Liver (tissue), 9 donors: ENCODE data around the gene TAPT1. TPM values are rescaled to one million over a fixed set of nuclear protein-coding genes. Genes with fewer than 3 reads are reported as not detected.

Source experiments
- DNase-seq: peaks from one replicate; pipeline ENCODE4 v3.0.0-alpha.2; 2017; ENCODE audit warnings: low spot score
- H3K27ac ChIP-seq, 2 donors: one replicate each; pipeline ENCODE4 v1.7.0; 2013; ENCODE audit warnings: inconsistent platforms in 2 of 2, low read length in 2 of 2, control low read depth in 1 of 2, low read depth in 1 of 2, mild to moderate bottlenecking in 1 of 2
- H3K27me3 ChIP-seq, 4 donors: one replicate each; pipeline versions ENCODE4 v1.6.1 to v1.7.0; 2013; ENCODE audit warnings: low read length in 3 of 4, inconsistent platforms in 1 of 4, mild to moderate bottlenecking in 1 of 4, moderate library complexity in 1 of 4; ENCODE audit not compliant: control insufficient read depth in 4 of 4, insufficient read depth in 4 of 4
- H3K36me3 ChIP-seq, 4 donors: one replicate each; pipeline versions ENCODE4 v1.6.1 to v1.7.0; 2013; ENCODE audit warnings: low read length in 3 of 4, mild to moderate bottlenecking in 3 of 4, low read depth in 1 of 4, moderate library complexity in 1 of 4; ENCODE audit not compliant: control insufficient read depth in 4 of 4, insufficient read depth in 3 of 4
- H3K4me1 ChIP-seq, 4 donors: one replicate each; pipeline versions ENCODE4 v1.6.1 to v1.7.0; 2013; ENCODE audit warnings: low read length in 3 of 4, mild to moderate bottlenecking in 3 of 4, moderate library complexity in 1 of 4; ENCODE audit not compliant: control insufficient read depth in 4 of 4, insufficient read depth in 4 of 4
- H3K4me3 ChIP-seq, 3 donors: one replicate each; pipeline versions ENCODE4 v1.6.1 to v1.7.0; 2013; ENCODE audit warnings: low read length in 3 of 3, control low read depth in 1 of 3, low read depth in 1 of 3, mild to moderate bottlenecking in 1 of 3
- H3K9ac ChIP-seq, 2 donors: one replicate each; pipeline ENCODE4 v1.7.0; 2013; ENCODE audit warnings: low read length in 2 of 2, mild to moderate bottlenecking in 2 of 2, moderate library complexity in 2 of 2, control low read depth in 1 of 2, low read depth in 1 of 2
- H3K9me3 ChIP-seq, 4 donors: one replicate each; pipeline versions ENCODE4 v1.6.1 to v1.7.0; 2013; ENCODE audit warnings: low read length in 3 of 4; ENCODE audit not compliant: control insufficient read depth in 4 of 4
- ATF3 ChIP-seq: IDR thresholded peaks from 2 replicates; pipeline ENCODE4 v1.6.1; 2016; ENCODE audit warnings: antibody characterized with exemption
- CTCF ChIP-seq: fragments of 150-350 bp; IDR thresholded peaks from 2 replicates; pipeline ENCODE4 v1.5.1; 2017; ENCODE audit warnings: improper control_type of control experiment, low read depth, low read length; ENCODE audit not compliant: missing input control
- EGR1 ChIP-seq, 2 donors: IDR thresholded peaks; 2 replicates each; pipeline ENCODE4 v1.6.1; 2016 to 2018; ENCODE audit warnings: antibody characterized with exemption in 2 of 2, low read depth in 2 of 2
- FOXA1 ChIP-seq: IDR thresholded peaks from 2 replicates; pipeline ENCODE4 v1.6.1; 2016; ENCODE audit warnings: antibody characterized with exemption
- FOXA2 ChIP-seq: IDR thresholded peaks from 2 replicates; pipeline ENCODE4 v1.6.1; 2016; ENCODE audit warnings: antibody characterized with exemption
- HNF4A ChIP-seq, 2 donors: conservative IDR thresholded peaks; 2 replicates each; pipeline ENCODE4 v1.6.1; 2016; ENCODE audit warnings: antibody characterized with exemption in 2 of 2, mild to moderate bottlenecking in 2 of 2
- HNF4G ChIP-seq: IDR thresholded peaks from 2 replicates; pipeline ENCODE4 v1.6.1; 2016; ENCODE audit warnings: antibody characterized with exemption
- JUND ChIP-seq, 2 donors: IDR thresholded peaks; 2 replicates each; pipeline ENCODE4 v1.6.1; 2016; ENCODE audit warnings: antibody characterized with exemption in 2 of 2
- MAX ChIP-seq: IDR thresholded peaks from 2 replicates; pipeline ENCODE4 v1.6.1; 2016; ENCODE audit warnings: antibody characterized with exemption
- NR2F2 ChIP-seq: IDR thresholded peaks from 2 replicates; pipeline ENCODE4 v1.6.1; 2016; ENCODE audit warnings: antibody characterized with exemption
- RAD21 ChIP-seq, 2 donors: IDR thresholded peaks; 2 replicates each; pipeline ENCODE4 v1.6.1; 2016; ENCODE audit warnings: antibody characterized with exemption in 2 of 2, mild to moderate bottlenecking in 2 of 2
- REST ChIP-seq: IDR thresholded peaks from 2 replicates; pipeline ENCODE4 v1.6.1; 2016; ENCODE audit warnings: antibody characterized with exemption, mild to moderate bottlenecking
- RXRA ChIP-seq, 2 donors: IDR thresholded peaks; 2 replicates each; pipeline ENCODE4 v1.6.1; 2017 to 2018; ENCODE audit warnings: antibody characterized with exemption in 2 of 2, mild to moderate bottlenecking in 1 of 2
- SP1 ChIP-seq: IDR thresholded peaks from 2 replicates; pipeline ENCODE4 v1.6.1; 2018; ENCODE audit warnings: antibody characterized with exemption, mild to moderate bottlenecking
- TAF1 ChIP-seq: conservative IDR thresholded peaks from 2 replicates; pipeline ENCODE4 v1.6.1; 2016; ENCODE audit warnings: antibody characterized with exemption, mild to moderate bottlenecking
- ZBTB33 ChIP-seq: IDR thresholded peaks from 2 replicates; pipeline ENCODE4 v1.6.1; 2016; ENCODE audit warnings: antibody characterized with exemption
- WGBS: extraction: QIAGEN DNeasy Blood & Tissue Kit; methylation state at CpG from one replicate; pipeline ENCODE4 v1.1.7; 2013; 5-methylcytosine and 5-hydroxymethylcytosine counted together
- polyA plus RNA-seq, 2 donors: library from polyadenylated mRNA; stranded (reverse) in 1 of 2; unstranded in 1 of 2; fragments of 200-250 nt in 1 of 2; fragments of >200 nt in 1 of 2; fragmentation: Nextera tagmentation in 1 of 2; extraction: Ambion mirVana in 1 of 2; gene quantifications; one replicate each; pipeline versions ENCODE4 v1.2.1 to v1.2.3, GENCODE V29; 2013 to 2015
- total RNA-seq, 2 donors: library from RNA; depleted of rRNA; stranded (reverse); fragments of >200 nt; gene quantifications; one replicate each; pipeline ENCODE4 v1.2.3, GENCODE V29; 2014
- donor health status: healthy.
- donor health status: healthy.
- donor health status: healthy.
- donor health status: healthy.
- donor health status: healthy.

Gene TAPT1
- total and polyA plus RNA-seq, 4 donors: 12.2 to 53.7 (median 22.1) TPM

GRCh38 chr4:16139066-16139945, 87.0 kb downstream of the TAPT1 start:
- Histone ChIP-seq H3K4me3 (no peak overlapping the region), H3K9ac (no peak overlapping the region), H3K36me3 (peaks cover 0 to 1% (median 0%) of the 10 kb centered on the region in 4 donors), H3K9me3 (peaks cover 0 to 5% (median under 1%) of the 10 kb centered on the region in 4 donors), H3K27ac (no peak overlapping the region), H3K27me3 (no peaks in the 10 kb centered on the region), H3K4me1 (no peaks in the 10 kb centered on the region)
- WGBS: 89% methylated on average over 8 of the region's 8 CpGs
- TF ChIP-seq NR2F2: no peak
- no peak for TF ChIP-seq RXRA (IDR thresholded peaks at IDR 0.05)
- TF ChIP-seq FOXA2: no peak
- TF ChIP-seq JUND (IDR thresholded peaks at IDR 0.05): no peak
- no peak for TF ChIP-seq HNF4G
- TF ChIP-seq EGR1 (IDR thresholded peaks at IDR 0.05; ENCODE audit: low read depth in 2 of 2): no peak
- TF ChIP-seq TAF1: no peak
- no peak for TF ChIP-seq SP1
- TF ChIP-seq ATF3: no peak
- no peak for TF ChIP-seq REST
- no peak for TF ChIP-seq ZBTB33
- TF ChIP-seq CTCF: no peak
- TF ChIP-seq MAX: no peak
- no peak for TF ChIP-seq HNF4A (conservative IDR thresholded peaks at IDR 0.05)
- DNase-seq: no peak

GRCh38 chr4:16136827-16137226, 89.4 kb downstream of the TAPT1 start:
- no peak overlapping the region for H3K9ac ChIP-seq
- no peak overlapping the region for H3K4me3 ChIP-seq
- H3K36me3 ChIP-seq: peaks cover 0 to 1% (median 0%) of the 10 kb centered on the region in 4 donors
- H3K4me1 ChIP-seq: no peaks in the 10 kb centered on the region
- no peak overlapping the region for H3K27ac ChIP-seq
- no peak for DNase-seq
- 94% methylated on average over 5 of the region's 5 CpGs for WGBS
- no peaks in the 10 kb centered on the region for H3K27me3 ChIP-seq
- H3K9me3 ChIP-seq: peaks cover 0 to 2% (median under 1%) of the 10 kb centered on the region in 4 donors
- TF ChIP-seq SP1: no peak
- no peak for TF ChIP-seq FOXA1
- TF ChIP-seq FOXA2: no peak
- no peak for TF ChIP-seq NR2F2
- no peak for TF ChIP-seq CTCF
- no peak for TF ChIP-seq HNF4A (conservative IDR thresholded peaks at IDR 0.05)
- TF ChIP-seq MAX: no peak
- TF ChIP-seq TAF1: no peak
- no peak for TF ChIP-seq JUND (IDR thresholded peaks at IDR 0.05)
- TF ChIP-seq HNF4G: no peak
- no peak for TF ChIP-seq RAD21 (IDR thresholded peaks at IDR 0.05)
- TF ChIP-seq ATF3: no peak
